CD4-positive, alpha-beta memory T cell (primary cell): ENCODE results near the gene ATXN2. TPM values are rescaled to one million over a fixed set of nuclear protein-coding genes. Genes with fewer than 3 reads are reported as not detected.

Source experiments
- CTCF ChIA-PET: fragments of 350-600 bp; sonication (Branson Sonifier 250); formaldehyde crosslinking; loops from one replicate; lab custom pipeline; 2021; ENCODE audit warnings: inconsistent platforms; ENCODE audit not compliant: partially characterized antibody; lab: Charles Lee
- POLR2A ChIA-PET: fragments of 350-600 bp; sonication (Branson Sonifier 250); formaldehyde crosslinking; loops from one replicate; lab custom pipeline; 2021; ENCODE audit not compliant: partially characterized antibody; lab: Charles Lee
- DNase-seq, 5 donors: peaks; one replicate each; pipeline versions ENCODE4 v3.0.0 to v3.0.0-alpha.2; 2020 to 2022; ENCODE audit warnings: mixed read lengths in 1 of 5
- H3K27ac ChIP-seq: one replicate; pipeline ENCODE4 v1.7.0; 2013; ENCODE audit warnings: low read depth, low read length
- H3K27me3 ChIP-seq: 2 replicates; pipeline ENCODE4 v1.7.0; 2013; ENCODE audit warnings: mild to moderate bottlenecking, low read length, moderate library complexity; ENCODE audit not compliant: insufficient read depth
- H3K36me3 ChIP-seq: 2 replicates; pipeline ENCODE4 v1.7.0; 2013; ENCODE audit warnings: mild to moderate bottlenecking, low read length, moderate library complexity; ENCODE audit not compliant: insufficient read depth
- H3K4me1 ChIP-seq: 2 replicates; pipeline ENCODE4 v1.7.0; 2013; ENCODE audit warnings: mild to moderate bottlenecking, low read length, moderate library complexity; ENCODE audit not compliant: insufficient read depth
- H3K4me3 ChIP-seq, 2 donors: one replicate each; pipeline ENCODE4 v1.7.0; 2013; ENCODE audit warnings: low read length in 2 of 2, mild to moderate bottlenecking in 1 of 2
- H3K9me3 ChIP-seq, 2 donors: one replicate each; pipeline ENCODE4 v1.7.0; 2013; ENCODE audit warnings: low read length in 2 of 2, control low read depth in 1 of 2; ENCODE audit not compliant: control insufficient read depth in 1 of 2
- H3K27ac Mint-ChIP-seq, 7 donors: one replicate each; pipeline ENCODE4 v1.8.0; 2020 to 2021; ENCODE audit warnings: mixed read lengths in 7 of 7, mild to moderate bottlenecking in 6 of 7, inconsistent platforms in 3 of 7, moderate library complexity in 3 of 7
- H3K27me3 Mint-ChIP-seq, 2 donors: one replicate each; pipeline ENCODE4 v1.8.0; 2020 to 2021; ENCODE audit warnings: mixed read lengths in 2 of 2
- H3K36me3 Mint-ChIP-seq, 2 donors: one replicate each; pipeline ENCODE4 v1.8.0; 2020 to 2021; ENCODE audit warnings: mixed read lengths in 2 of 2, inconsistent platforms in 1 of 2, mild to moderate bottlenecking in 1 of 2
- H3K4me1 Mint-ChIP-seq, 4 donors: one replicate each; pipeline ENCODE4 v1.8.0; 2020 to 2021; ENCODE audit warnings: mixed read lengths in 4 of 4, mild to moderate bottlenecking in 1 of 4
- H3K4me3 Mint-ChIP-seq, 8 donors: one replicate each; pipeline ENCODE4 v1.8.0; 2020 to 2021; ENCODE audit warnings: mixed read lengths in 8 of 8, mild to moderate bottlenecking in 7 of 8, moderate library complexity in 6 of 8, inconsistent platforms in 3 of 8
- H3K9me3 Mint-ChIP-seq, 8 donors: one replicate each; pipeline ENCODE4 v1.8.0; 2020 to 2021; ENCODE audit warnings: mixed read lengths in 8 of 8, mild to moderate bottlenecking in 5 of 8, inconsistent platforms in 3 of 8, moderate library complexity in 1 of 8
- intact Hi-C: fragments of 100-400 bp; cut with micrococcal nuclease; formaldehyde crosslinking; loops from one replicate; pipeline ENCODE4 v1.15.1; 2023
- polyA plus RNA-seq, 2 donors: library from polyadenylated mRNA; unstranded; fragments of 300-500 nt; fragmentation: Illumina TruSeq; gene quantifications; one replicate each; pipeline ENCODE4 v1.2.3, GENCODE V29; 2021
- total RNA-seq, 2 experiments: library from RNA; stranded (reverse); gene quantifications; one replicate each; pipeline ENCODE4 v1.2.3, GENCODE V29; 2021

ATXN2 gene
- total and polyA plus RNA-seq, 4 experiments from 2014 or later = 11.0 to 74.8 (median 53.0) TPM

- H3K9me3 Mint-ChIP-seq = no peaks in the 10 kb centered on the region
- H3K4me1 Mint-ChIP-seq = peaks cover 70 to 97% (median 83%) of the 10 kb centered on the region in 4 donors
- H3K36me3 ChIP-seq = no peaks in the 10 kb centered on the region
- no peaks in the 10 kb centered on the region for H3K27me3 Mint-ChIP-seq
- peak overlapping the region in 1 of 2 donors; percentile 38 for H3K4me3 ChIP-seq
- intact Hi-C loops = loop anchor here (1.0 kb wide), 2 partner anchors 10 to 30 kb away; partner anchors contain the start of gene SH2B3
- H3K27ac Mint-ChIP-seq = peak overlapping the region; percentile 98 to 100 (median 99)
- ChIA-PET POLR2A (interaction anchor here (1.2 to 27.1 kb wide), 7 partner anchors 11 to 689 kb away, joined by 3 to 683 read pairs (median 17); partner anchors contain the start of genes MAPKAPK5, SH2B3 and TRAFD1), CTCF (interaction anchor here (1.3 to 7.1 kb wide), 8 partner anchors 9 to 93 kb away, joined by 4 to 99 read pairs (median 26); partner anchors contain the start of gene SH2B3)
- peak overlapping the region; percentile 98 for H3K27ac ChIP-seq
- peak in 2 of 5 donors; percentile 33 to 69 for DNase-seq
- peaks cover 5 to 34% of the 10 kb centered on the region in 2 donors for H3K36me3 Mint-ChIP-seq
- H3K27me3 ChIP-seq = no peaks in the 10 kb centered on the region
- peak overlapping the region; percentile 86 to 91 (median 88) for H3K4me3 Mint-ChIP-seq
- H3K4me1 ChIP-seq = peaks cover 95% of the 10 kb centered on the region
- no peaks in the 10 kb centered on the region for H3K9me3 ChIP-seq
Measured at GRCh38 chr12:111435661-111436201, 163.4 kb downstream of the ATXN2 start.

DNA sequence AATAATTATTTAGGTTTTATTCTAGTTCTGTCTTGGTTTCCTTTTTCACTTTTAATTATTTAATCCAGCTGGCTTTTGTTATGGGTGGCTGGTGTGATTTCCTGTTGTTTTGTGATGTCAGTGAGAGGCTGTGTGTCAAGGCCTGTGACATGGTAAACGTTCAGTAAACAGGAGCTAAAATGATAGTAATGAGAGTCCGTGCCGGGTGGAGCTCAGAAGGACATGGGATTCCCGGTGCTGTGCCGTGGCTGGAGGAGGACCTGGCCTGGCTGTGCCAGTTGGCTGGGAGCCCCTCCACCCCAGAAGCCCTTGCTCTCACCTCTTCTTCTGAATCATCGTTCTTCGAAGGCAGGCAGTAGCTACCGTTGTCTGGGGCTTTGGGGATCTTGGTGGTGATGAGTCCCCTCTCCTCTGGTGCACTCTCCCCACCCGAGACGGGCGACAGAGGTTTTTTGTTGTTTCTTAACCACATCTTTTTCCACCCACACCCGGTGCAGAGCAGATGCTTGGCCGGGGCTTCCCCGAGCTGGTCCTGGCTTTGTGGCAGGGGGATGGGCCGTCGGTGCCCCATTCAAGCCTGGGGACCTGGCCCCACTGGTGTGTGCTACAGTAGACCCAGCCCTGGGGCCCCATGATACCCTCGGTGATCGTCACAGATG is 164.3 kb downstream of the ATXN2 start:
- Histone ChIP-seq H3K9me3 (no peaks in the 10 kb centered on the region), H3K36me3 (no peaks in the 10 kb centered on the region), H3K4me3 (peak overlapping the region in 1 of 2 donors; percentile 38), H3K4me1 (peaks cover 95% of the 10 kb centered on the region), H3K27ac (peak overlapping the region; percentile 98), H3K27me3 (no peaks in the 10 kb centered on the region)
- H3K4me1 Mint-ChIP-seq = peaks cover 66 to 96% (median 82%) of the 10 kb centered on the region in 4 donors
- peak overlapping the region; percentile 98 to 100 (median 99) for H3K27ac Mint-ChIP-seq
- CTCF ChIA-PET = interaction anchor here (1.1 to 7.1 kb wide), 9 partner anchors 9 to 93 kb away, joined by 4 to 99 read pairs (median 16); partner anchors contain the start of gene SH2B3
- H3K36me3 Mint-ChIP-seq = peaks cover 5 to 33% of the 10 kb centered on the region in 2 donors
- POLR2A ChIA-PET = interaction anchor here (1.0 to 27.1 kb wide), 9 partner anchors 10 to 1435 kb away, joined by 3 to 683 read pairs (median 7); partner anchors contain the start of genes ANKRD13A, ATXN2, MAPKAPK5 and SH2B3
- H3K27me3 Mint-ChIP-seq = no peaks in the 10 kb centered on the region
- intact Hi-C loops = loop anchor here (1.0 kb wide), 4 partner anchors 9 to 30 kb away; partner anchors contain the start of gene SH2B3
- H3K4me3 Mint-ChIP-seq = peak overlapping the region; percentile 86 to 91 (median 88)
- peak; percentile 90 to 97 (median 92) for DNase-seq
- H3K9me3 Mint-ChIP-seq = no peaks in the 10 kb centered on the region

GRCh38 chr12:111434049-111434448 is 165.1 kb downstream of the ATXN2 start:
- peak overlapping the region; percentile 98 to 100 (median 99) for H3K27ac Mint-ChIP-seq
- POLR2A ChIA-PET = interaction anchor here (1.0 to 27.1 kb wide), 7 partner anchors 9 to 1435 kb away, joined by 3 to 683 read pairs (median 17); partner anchors contain the start of genes ANKRD13A, ATXN2, MAPKAPK5 and SH2B3
- Histone ChIP-seq H3K4me3 (peak overlapping the region in 1 of 2 donors; percentile 38), H3K9me3 (no peaks in the 10 kb centered on the region), H3K36me3 (no peaks in the 10 kb centered on the region), H3K27ac (peak overlapping the region; percentile 98), H3K27me3 (no peaks in the 10 kb centered on the region), H3K4me1 (peaks cover 98% of the 10 kb centered on the region)
- peak overlapping the region; percentile 86 to 91 (median 88) for H3K4me3 Mint-ChIP-seq
- intact Hi-C loops = loop anchor here (1.0 kb wide), 2 partner anchors 8 to 17 kb away; no protein-coding TSS in a partner anchor
- no peaks in the 10 kb centered on the region for H3K9me3 Mint-ChIP-seq
- CTCF ChIA-PET = interaction anchor here (1.1 to 7.1 kb wide), 8 partner anchors 9 to 94 kb away, joined by 4 to 99 read pairs (median 26); partner anchors contain the start of gene SH2B3
- peaks cover 5 to 32% of the 10 kb centered on the region in 2 donors for H3K36me3 Mint-ChIP-seq
- no peaks in the 10 kb centered on the region for H3K27me3 Mint-ChIP-seq
- peaks cover 68 to 98% (median 84%) of the 10 kb centered on the region in 4 donors for H3K4me1 Mint-ChIP-seq
- no peak for DNase-seq

DNA sequence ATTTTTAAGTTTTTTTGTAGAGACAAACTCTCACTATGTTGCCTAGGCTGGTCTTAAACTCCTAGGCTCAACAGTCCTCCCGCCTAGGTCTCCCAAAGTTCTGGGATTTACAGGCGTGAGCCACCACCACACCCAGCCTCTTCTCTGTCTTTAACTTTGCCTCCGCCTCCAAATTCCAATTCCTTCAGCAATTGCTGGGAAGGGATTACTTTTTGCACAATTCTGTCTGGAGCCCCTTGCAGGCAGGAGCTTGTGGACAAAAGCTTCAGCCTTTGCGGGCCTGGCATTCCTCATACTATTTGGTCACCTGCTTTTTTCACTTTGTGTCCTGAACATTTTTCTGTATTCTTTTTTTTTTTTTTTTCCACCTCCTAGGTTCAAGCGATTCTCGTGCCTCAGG is 167.3 kb downstream of the ATXN2 start:
- Mint-ChIP-seq H3K4me1 (peaks cover 62 to 99% (median 79%) of the 10 kb centered on the region in 4 donors), H3K36me3 (peaks cover 0 to 26% of the 10 kb centered on the region in 2 donors), H3K4me3 (peak overlapping the region; percentile 60 to 92 (median 83)), H3K27ac (peak overlapping the region; percentile 98 to 100 (median 99)), H3K9me3 (no peaks in the 10 kb centered on the region), H3K27me3 (no peaks in the 10 kb centered on the region)
- DNase-seq = no peak
- intact Hi-C loops = loop anchor here (2.0 kb wide), 1 partner anchor 13 kb away; no protein-coding TSS in a partner anchor
- ChIA-PET POLR2A (interaction anchor here (7.9 to 14.7 kb wide), 2 partner anchors 12 to 22 kb away, joined by 107 to 258 read pairs; partner anchors contain the start of gene SH2B3), CTCF (interaction anchor here (0.7 to 3.4 kb wide), 7 partner anchors 11 to 366 kb away, joined by 3 to 36 read pairs (median 5); no protein-coding TSS in a partner anchor)
- Histone ChIP-seq H3K36me3 (no peaks in the 10 kb centered on the region), H3K27me3 (no peaks in the 10 kb centered on the region), H3K27ac (peak overlapping the region; percentile 98), H3K4me1 (peaks cover 98% of the 10 kb centered on the region), H3K9me3 (no peaks in the 10 kb centered on the region), H3K4me3 (no peak overlapping the region)

GRCh38 chr12:111430433-111431353 is 168.4 kb downstream of the ATXN2 start:
- peaks cover 98% of the 10 kb centered on the region for H3K4me1 ChIP-seq
- peak overlapping the region; percentile 98 for H3K27ac ChIP-seq
- peaks cover 0 to 28% of the 10 kb centered on the region in 2 donors for H3K36me3 Mint-ChIP-seq
- peak overlapping the region; percentile 98 to 100 (median 100) for H3K27ac Mint-ChIP-seq
- peak; percentile 75 to 91 (median 76) for DNase-seq
- H3K36me3 ChIP-seq = no peaks in the 10 kb centered on the region
- peak overlapping the region; percentile 56 to 59 for H3K4me3 ChIP-seq
- H3K9me3 ChIP-seq = no peaks in the 10 kb centered on the region
- H3K27me3 ChIP-seq = no peaks in the 10 kb centered on the region
- H3K9me3 Mint-ChIP-seq = no peaks in the 10 kb centered on the region
- H3K27me3 Mint-ChIP-seq = no peaks in the 10 kb centered on the region
- peaks cover 62 to 99% (median 80%) of the 10 kb centered on the region in 4 donors for H3K4me1 Mint-ChIP-seq
- ChIA-PET CTCF (interaction anchor here (0.9 to 3.4 kb wide), 11 partner anchors 11 to 34 kb away, joined by 3 to 36 read pairs (median 5); partner anchors contain the start of gene SH2B3), POLR2A (interaction anchor here (1.0 to 14.7 kb wide), 6 partner anchors 9 to 34 kb away, joined by 3 to 258 read pairs (median 15); partner anchors contain the start of gene SH2B3)
- intact Hi-C loops = loop anchor here (1.0 to 2.0 kb wide), 2 partner anchors 14 to 25 kb away; partner anchors contain the start of gene SH2B3
- H3K4me3 Mint-ChIP-seq = peak overlapping the region; percentile 70 to 92 (median 89)
